H9 (cell line): ENCODE results near the gene UGT1A7. TPM values are rescaled to one million over a fixed set of nuclear protein-coding genes. Genes with fewer than 3 reads are reported as not detected.

Experiments used
- DNase-seq: peaks from one replicate; pipeline ENCODE4 v3.0.0-alpha.2; 2017
- H2AFZ ChIP-seq: one replicate; pipeline ENCODE4 v1.6.1; 2013; ENCODE audit warnings: mild to moderate bottlenecking, low read length, control low read depth, moderate library complexity
- H2AK5ac ChIP-seq: 2 replicates; pipeline ENCODE4 v1.6.1; 2013; ENCODE audit warnings: low read length, control low read depth, mixed read lengths; ENCODE audit not compliant: insufficient read length
- H2BK120ac ChIP-seq: one replicate; pipeline ENCODE4 v1.6.1; 2013; ENCODE audit warnings: low read depth, mild to moderate bottlenecking, low read length, control low read depth, inconsistent platforms; ENCODE audit not compliant: poor library complexity, severe bottlenecking
- H2BK12ac ChIP-seq: 2 replicates; pipeline ENCODE4 v1.6.1; 2013; ENCODE audit warnings: low read length, control low read depth, mixed read lengths, low read depth; ENCODE audit not compliant: insufficient read length
- H2BK15ac ChIP-seq: 2 replicates; pipeline ENCODE4 v1.6.1; 2013; ENCODE audit warnings: low read depth, low read length, control low read depth
- H2BK20ac ChIP-seq: one replicate; pipeline ENCODE4 v1.6.1; 2013; ENCODE audit warnings: low read depth, mild to moderate bottlenecking, low read length, control low read depth, inconsistent platforms; ENCODE audit not compliant: poor library complexity, severe bottlenecking
- H2BK5ac ChIP-seq: 2 replicates; pipeline ENCODE4 v1.6.1; 2013; ENCODE audit warnings: low read length, control low read depth, mixed read lengths; ENCODE audit not compliant: insufficient read length
- H3K14ac ChIP-seq: 2 replicates; pipeline ENCODE4 v1.6.1; 2013; ENCODE audit warnings: low read length, control low read depth; ENCODE audit not compliant: insufficient read depth
- H3K18ac ChIP-seq: 2 replicates; pipeline ENCODE4 v1.6.1; 2013; ENCODE audit warnings: low read depth, mild to moderate bottlenecking, mixed read lengths, low read length, control low read depth; ENCODE audit not compliant: insufficient read length
- H3K23ac ChIP-seq: 2 replicates; pipeline ENCODE4 v1.6.1; 2013; ENCODE audit warnings: low read length, control low read depth, mixed read lengths, low read depth; ENCODE audit not compliant: insufficient read length
- H3K23me2 ChIP-seq: 2 replicates; pipeline ENCODE4 v1.6.1; 2013; ENCODE audit warnings: low read depth, mild to moderate bottlenecking, mixed read lengths, low read length, control low read depth; ENCODE audit not compliant: insufficient read length, poor library complexity, severe bottlenecking
- H3K27ac ChIP-seq: 2 replicates; pipeline ENCODE4 v1.5.1; 2013; ENCODE audit warnings: low read length, control low read depth, mixed read lengths, low read depth; ENCODE audit not compliant: insufficient read length
- H3K27me3 ChIP-seq: 2 replicates; pipeline ENCODE4 v1.6.1; 2013; ENCODE audit warnings: low read length, control low read depth, inconsistent platforms; ENCODE audit not compliant: insufficient read depth
- H3K4ac ChIP-seq: 2 replicates; pipeline ENCODE4 v1.6.1; 2013; ENCODE audit warnings: low read depth, mild to moderate bottlenecking, control low read depth, inconsistent platforms, low read length, moderate library complexity
- H3K4me1 ChIP-seq: 2 replicates; pipeline ENCODE4 v1.6.1; 2013; ENCODE audit warnings: low read length, control low read depth, inconsistent platforms; ENCODE audit not compliant: insufficient read depth
- H3K4me2 ChIP-seq: 2 replicates; pipeline ENCODE4 v1.6.1; 2013; ENCODE audit warnings: low read length, control low read depth, mixed read lengths; ENCODE audit not compliant: insufficient read length, insufficient read depth
- H3K56ac ChIP-seq: 2 replicates; pipeline ENCODE4 v1.6.1; 2013; ENCODE audit warnings: low read depth, mild to moderate bottlenecking, mixed read lengths, low read length, control low read depth; ENCODE audit not compliant: insufficient read length
- H3K79me1 ChIP-seq: 2 replicates; pipeline ENCODE4 v1.6.1; 2013; ENCODE audit warnings: low read depth, mild to moderate bottlenecking, moderate library complexity, low read length, control low read depth, inconsistent platforms; ENCODE audit not compliant: insufficient read depth, poor library complexity, severe bottlenecking
- H3K79me2 ChIP-seq: 2 replicates; pipeline ENCODE4 v1.6.1; 2013; ENCODE audit warnings: low read length, control low read depth, inconsistent platforms; ENCODE audit not compliant: insufficient read depth
- H3K9ac ChIP-seq: 2 replicates; pipeline ENCODE4 v1.6.1; 2013; ENCODE audit warnings: low read length, control low read depth, mixed read lengths; ENCODE audit not compliant: insufficient read length; ENCODE audit errors: extremely low read depth
- H3K9me3 ChIP-seq: one replicate; pipeline ENCODE4 v1.6.1; 2013; ENCODE audit warnings: low read depth, low read length, inconsistent platforms; ENCODE audit not compliant: control insufficient read depth
- H3T11ph ChIP-seq: one replicate; pipeline ENCODE4 v1.6.1; 2013; ENCODE audit warnings: mild to moderate bottlenecking, low read length, control low read depth, inconsistent platforms
- H4K20me1 ChIP-seq: one replicate; pipeline ENCODE4 v1.6.1; 2013; ENCODE audit not compliant: control insufficient read depth, insufficient read length, insufficient read depth
- H4K5ac ChIP-seq: 2 replicates; pipeline ENCODE4 v1.6.1; 2013; ENCODE audit warnings: low read depth, mild to moderate bottlenecking, mixed read lengths, low read length, control low read depth; ENCODE audit not compliant: insufficient read length
- H4K8ac ChIP-seq: replicated peaks from 2 replicates; pipeline ENCODE4 v1.6.1; 2013; ENCODE audit warnings: low read length, control low read depth, mixed read lengths, low read depth; ENCODE audit not compliant: insufficient read length
- H4K91ac ChIP-seq: 2 replicates; pipeline ENCODE4 v1.6.1; 2013; ENCODE audit warnings: low read depth, mild to moderate bottlenecking, moderate library complexity, mixed read lengths, low read length, control low read depth; ENCODE audit not compliant: insufficient read length
- H3K27ac Mint-ChIP-seq, 3 experiments: 2 replicates in 2 of 3; 3 replicates in 1 of 3; pipeline ENCODE4 v1.8.0; 2020 to 2021; ENCODE audit warnings: mixed read lengths in 3 of 3, mild to moderate bottlenecking in 1 of 3, moderate library complexity in 1 of 3
- H3K27me3 Mint-ChIP-seq: 2 replicates; pipeline ENCODE4 v1.8.0; 2021; ENCODE audit warnings: low read depth, mild to moderate bottlenecking, moderate library complexity, mixed read lengths
- H3K36me3 Mint-ChIP-seq, 3 experiments: 2 replicates in 2 of 3; 3 replicates in 1 of 3; pipeline ENCODE4 v1.8.0; 2020 to 2021; ENCODE audit warnings: low read depth in 3 of 3, mixed read lengths in 3 of 3; ENCODE audit not compliant: insufficient read depth in 1 of 3
- H3K4me1 Mint-ChIP-seq, 2 experiments: 2 replicates each; pipeline ENCODE4 v1.8.0; 2020; ENCODE audit warnings: mixed read lengths in 2 of 2
- H3K4me3 Mint-ChIP-seq, 2 experiments: 2 replicates in 1 of 2; 3 replicates in 1 of 2; pipeline ENCODE4 v1.8.0; 2020 to 2021; ENCODE audit warnings: mild to moderate bottlenecking in 2 of 2, mixed read lengths in 2 of 2, moderate library complexity in 1 of 2
- H3K9me3 Mint-ChIP-seq, 2 experiments: 2 replicates in 1 of 2; 3 replicates in 1 of 2; pipeline ENCODE4 v1.8.0; 2020; ENCODE audit warnings: mild to moderate bottlenecking in 2 of 2, mixed read lengths in 2 of 2, moderate library complexity in 1 of 2
- CTCF ChIP-seq: fragments of 200-600 bp; sonication (generic); conservative IDR thresholded peaks from 3 replicates; pipeline ENCODE4 v1.8.0; 2021; ENCODE audit warnings: antibody characterized with exemption, mild to moderate bottlenecking
- WGBS: extraction: QIAGEN DNeasy Blood & Tissue Kit; methylation state at CpG from one replicate; pipeline ENCODE4 v1.1.7; 2013; ENCODE audit warnings: missing lambda C conversion rate, low lambda C conversion rate, mixed read lengths; ENCODE audit not compliant: insufficient read length; ENCODE audit errors: extremely low coverage; 5-methylcytosine and 5-hydroxymethylcytosine counted together
- total RNA-seq: library from RNA; stranded (reverse); gene quantifications from 2 replicates; pipeline ENCODE4 v1.2.1, GENCODE V29; 2021

UGT1A7 gene
- total RNA-seq, 1 experiment from 2014 or later, result not detected

DNA sequence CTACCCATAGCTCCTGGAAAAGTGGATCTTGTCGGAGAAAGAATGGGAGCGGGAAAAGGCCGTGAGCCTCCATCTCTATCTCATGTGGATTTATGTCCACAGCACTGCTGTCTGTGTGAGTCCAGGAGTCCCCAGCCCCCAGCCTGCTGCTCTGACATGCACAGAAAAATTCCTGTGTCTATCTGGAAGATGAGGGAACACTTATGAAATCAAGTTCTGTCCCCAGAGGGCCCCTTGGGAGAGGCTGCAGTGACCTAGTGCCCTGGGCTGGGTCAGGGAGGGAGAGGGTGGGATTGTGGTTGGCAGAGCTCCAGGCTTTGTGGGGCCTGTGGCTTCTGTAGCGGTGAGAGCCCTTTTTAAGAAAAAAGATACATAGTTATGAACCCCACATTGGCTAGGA lies 135.1 kb downstream of the UGT1A7 start:
- H3K23me2 ChIP-seq, result no peaks in the 10 kb centered on the region
- H3K9ac ChIP-seq, result no peak overlapping the region
- H3K36me3 Mint-ChIP-seq, result no peaks in the 10 kb centered on the region
- H3K9me3 Mint-ChIP-seq, result no peaks in the 10 kb centered on the region; a peak in 1 of 5 replicates
- no peak for DNase-seq
- no peaks in the 10 kb centered on the region for H3K4me1 Mint-ChIP-seq
- H3K4me3 Mint-ChIP-seq, result no peak overlapping the region
- H2BK120ac ChIP-seq, result no peak overlapping the region
- H4K8ac ChIP-seq, result no peak overlapping the region
- H3K4ac ChIP-seq, result no peak overlapping the region
- no peaks in the 10 kb centered on the region for H3K27me3 ChIP-seq
- no peak overlapping the region for H4K5ac ChIP-seq
- no peak overlapping the region for H3K4me2 ChIP-seq
- no peaks in the 10 kb centered on the region for H4K20me1 ChIP-seq
- no peak overlapping the region for H2BK12ac ChIP-seq
- no CpG with 5 or more reads among the region's 4 CpGs for WGBS
- no peak overlapping the region for H2BK5ac ChIP-seq
- H3K23ac ChIP-seq, result no peak overlapping the region
- no peaks in the 10 kb centered on the region for H3K9me3 ChIP-seq
- no peaks in the 10 kb centered on the region for H3K79me2 ChIP-seq
- no peak overlapping the region for H2BK15ac ChIP-seq
- peaks cover 7% of the 10 kb centered on the region for H3K27me3 Mint-ChIP-seq
- H3K4me1 ChIP-seq, result no peaks in the 10 kb centered on the region
- no peaks in the 10 kb centered on the region for H3K79me1 ChIP-seq
- H3T11ph ChIP-seq, result no peak overlapping the region
- H3K56ac ChIP-seq, result no peak overlapping the region
- no peak overlapping the region for H3K18ac ChIP-seq
- no peak overlapping the region for H2AFZ ChIP-seq
- H2AK5ac ChIP-seq, result no peak overlapping the region
- no peak overlapping the region for H2BK20ac ChIP-seq
- no peak for TF ChIP-seq CTCF
- no peak overlapping the region for H3K27ac Mint-ChIP-seq
- no peak overlapping the region for H4K91ac ChIP-seq
- no peak overlapping the region for H3K14ac ChIP-seq
- H3K27ac ChIP-seq, result no peak overlapping the region
